Activated CD4-positive, alpha-beta T cell treated with anti-CD3 and anti-CD28 coated beads for 36 hours (primary cell): ENCODE results near the gene MGME1. TPM values are rescaled to one million over a fixed set of nuclear protein-coding genes. Genes with fewer than 3 reads are reported as not detected.

Experiments
- ATAC-seq: fragments of 200-7000 bp; cut with Tn5 transposase; one replicate; pipeline ENCODE4 v1.10.0; 2021; ENCODE audit warnings: mild to moderate bottlenecking, moderate library complexity
- CTCF ChIA-PET: fragments of 350-600 bp; sonication (Branson Sonifier 250); formaldehyde crosslinking; loops from one replicate; lab custom pipeline; 2021; ENCODE audit warnings: antibody characterized with exemption; lab: Charles Lee
- POLR2A ChIA-PET: fragments of 350-600 bp; sonication (Branson Sonifier 250); formaldehyde crosslinking; loops from one replicate; lab custom pipeline; 2021; ENCODE audit warnings: antibody characterized with exemption, inconsistent platforms; lab: Charles Lee
- DNase-seq: peaks from one replicate; pipeline ENCODE4 v3.0.0-alpha.2; 2020
- H3K27ac Mint-ChIP-seq: one replicate; pipeline ENCODE4 v1.8.0; 2021; ENCODE audit warnings: mixed read lengths
- H3K27me3 Mint-ChIP-seq: one replicate; pipeline ENCODE4 v1.8.0; 2021; ENCODE audit warnings: mixed read lengths
- H3K36me3 Mint-ChIP-seq: one replicate; pipeline ENCODE4 v1.8.0; 2021; ENCODE audit warnings: low read depth, mixed read lengths
- H3K4me1 Mint-ChIP-seq: one replicate; pipeline ENCODE4 v1.8.0; 2021; ENCODE audit warnings: mixed read lengths
- H3K4me3 Mint-ChIP-seq: one replicate; pipeline ENCODE4 v1.8.0; 2021; ENCODE audit warnings: mild to moderate bottlenecking, moderate library complexity, mixed read lengths
- H3K9me3 Mint-ChIP-seq: one replicate; pipeline ENCODE4 v1.8.0; 2021; ENCODE audit warnings: low read depth, mixed read lengths
- intact Hi-C, 2 experiments: fragments of 100-400 bp; cut with DNase I in 1 of 2; cut with micrococcal nuclease in 1 of 2; formaldehyde crosslinking; loops; one replicate each; pipeline versions ENCODE4 v1.14.2 to v1.15.1; 2022 to 2024; cut with DNase I, micrococcal nuclease
- total RNA-seq, 2 experiments: library from RNA; stranded (reverse); gene quantifications; one replicate each; pipeline ENCODE4 v1.2.3, GENCODE V29; 2021

MGME1 gene
- total RNA-seq, 2 experiments from 2014 or later = 24.1 to 29.7 TPM

GRCh38 chr20:18005990-18006364 is 37.2 kb downstream of the MGME1 start:
- CTCF ChIA-PET = no interaction called here
- POLR2A ChIA-PET = no interaction called here
- Mint-ChIP-seq H3K4me1 (no peaks in the 10 kb centered on the region), H3K36me3 (no peaks in the 10 kb centered on the region), H3K4me3 (no peak overlapping the region), H3K27ac (no peak overlapping the region), H3K9me3 (no peaks in the 10 kb centered on the region), H3K27me3 (no peaks in the 10 kb centered on the region)
- ATAC-seq = no peak
- no peak for DNase-seq
- intact Hi-C loops = no loop called here

- Mint-ChIP-seq H3K36me3 (no peaks in the 10 kb centered on the region), H3K27ac (no peak overlapping the region), H3K9me3 (no peaks in the 10 kb centered on the region), H3K4me1 (no peaks in the 10 kb centered on the region), H3K27me3 (no peaks in the 10 kb centered on the region), H3K4me3 (no peak overlapping the region)
- POLR2A ChIA-PET = no interaction called here
- ATAC-seq (no peak), DNase-seq (no peak)
- intact Hi-C loops = no loop called here
- CTCF ChIA-PET = interaction anchor here (0.6 kb wide), 1 partner anchor 13 kb away, joined by 3 read pairs; no protein-coding TSS in a partner anchor
These were observed 37.9 kb downstream of the MGME1 start for GRCh38 chr20:18006684-18007083.

GRCh38 chr20:18007534-18008292 is 38.9 kb downstream of the MGME1 start:
- Mint-ChIP-seq H3K4me1 (no peaks in the 10 kb centered on the region), H3K27ac (no peak overlapping the region), H3K9me3 (no peaks in the 10 kb centered on the region), H3K27me3 (no peaks in the 10 kb centered on the region), H3K4me3 (no peak overlapping the region), H3K36me3 (no peaks in the 10 kb centered on the region)
- DNase-seq (no peak), ATAC-seq (no peak)
- POLR2A ChIA-PET = no interaction called here
- CTCF ChIA-PET = interaction anchor here (0.6 kb wide), 1 partner anchor 99 kb away, joined by 4 read pairs; no protein-coding TSS in a partner anchor
- intact Hi-C loops = no loop called here

GRCh38 chr20:18009116-18009515 is 40.3 kb downstream of the MGME1 start:
- Mint-ChIP-seq H3K9me3 (no peaks in the 10 kb centered on the region), H3K4me1 (no peaks in the 10 kb centered on the region), H3K4me3 (no peak overlapping the region), H3K27me3 (no peaks in the 10 kb centered on the region), H3K27ac (no peak overlapping the region), H3K36me3 (no peaks in the 10 kb centered on the region)
- ATAC-seq = no peak
- no peak for DNase-seq
- CTCF ChIA-PET = no interaction called here
- POLR2A ChIA-PET = no interaction called here
- intact Hi-C loops = no loop called here

GRCh38 chr20:18011482-18011881 is 42.7 kb downstream of the MGME1 start:
- H3K4me1 Mint-ChIP-seq = no peaks in the 10 kb centered on the region
- ChIA-PET POLR2A (no interaction called here), CTCF (interaction anchor here (1.1 kb wide), 1 partner anchor 73 kb away, joined by 3 read pairs; no protein-coding TSS in a partner anchor)
- H3K27ac Mint-ChIP-seq = no peak overlapping the region
- H3K9me3 Mint-ChIP-seq = no peaks in the 10 kb centered on the region
- H3K36me3 Mint-ChIP-seq = no peaks in the 10 kb centered on the region
- H3K27me3 Mint-ChIP-seq = no peaks in the 10 kb centered on the region
- DNase-seq = no peak
- intact Hi-C loops = no loop called here
- no peak overlapping the region for H3K4me3 Mint-ChIP-seq
- ATAC-seq = no peak

- Mint-ChIP-seq H3K36me3 (no peaks in the 10 kb centered on the region), H3K27me3 (no peaks in the 10 kb centered on the region), H3K4me1 (no peaks in the 10 kb centered on the region), H3K27ac (no peak overlapping the region), H3K9me3 (no peaks in the 10 kb centered on the region), H3K4me3 (no peak overlapping the region)
- CTCF ChIA-PET = interaction anchor here (0.7 to 1.1 kb wide), 2 partner anchors 24 to 73 kb away, joined by 3 read pairs; no protein-coding TSS in a partner anchor
- POLR2A ChIA-PET = no interaction called here
- intact Hi-C loops = no loop called here
- no peak for ATAC-seq
- no peak for DNase-seq
These were observed 43.3 kb downstream of the MGME1 start for GRCh38 chr20:18011951-18012645.

- Mint-ChIP-seq H3K9me3 (no peaks in the 10 kb centered on the region), H3K4me1 (no peaks in the 10 kb centered on the region), H3K27me3 (no peaks in the 10 kb centered on the region), H3K4me3 (no peak overlapping the region), H3K36me3 (no peaks in the 10 kb centered on the region), H3K27ac (no peak overlapping the region)
- ChIA-PET CTCF (interaction anchor here (0.7 kb wide), 2 partner anchors 25 to 263 kb away, joined by 3 read pairs; no protein-coding TSS in a partner anchor), POLR2A (interaction anchor here (0.6 kb wide), 1 partner anchor 67 kb away, joined by 3 read pairs; no protein-coding TSS in a partner anchor)
- intact Hi-C loops = no loop called here
- no peak for DNase-seq
- no peak for ATAC-seq
These were observed 44.1 kb downstream of the MGME1 start for GRCh38 chr20:18012901-18013300.

- no peak for DNase-seq
- H3K4me3 Mint-ChIP-seq = no peak overlapping the region
- H3K36me3 Mint-ChIP-seq = no peaks in the 10 kb centered on the region
- POLR2A ChIA-PET = no interaction called here
- H3K27ac Mint-ChIP-seq = no peak overlapping the region
- intact Hi-C loops = no loop called here
- no peaks in the 10 kb centered on the region for H3K27me3 Mint-ChIP-seq
- no peak for ATAC-seq
- CTCF ChIA-PET = interaction anchor here (0.5 kb wide), 1 partner anchor 160 kb away, joined by 4 read pairs; no protein-coding TSS in a partner anchor
- H3K4me1 Mint-ChIP-seq = no peaks in the 10 kb centered on the region
- no peaks in the 10 kb centered on the region for H3K9me3 Mint-ChIP-seq
These were observed 45.6 kb downstream of the MGME1 start for GRCh38 chr20:18014411-18014810.

- no peak for DNase-seq
- no peak overlapping the region for H3K4me3 Mint-ChIP-seq
- ATAC-seq = no peak
- intact Hi-C loops = no loop called here
- H3K9me3 Mint-ChIP-seq = no peaks in the 10 kb centered on the region
- ChIA-PET POLR2A (interaction anchor here (0.5 kb wide), 1 partner anchor 50 kb away, joined by 3 read pairs; no protein-coding TSS in a partner anchor), CTCF (interaction anchor here (1.2 kb wide), 1 partner anchor 335 kb away, joined by 3 read pairs; the partner anchor contains the start of gene RRBP1)
- H3K4me1 Mint-ChIP-seq = no peaks in the 10 kb centered on the region
- no peak overlapping the region for H3K27ac Mint-ChIP-seq
- no peaks in the 10 kb centered on the region for H3K36me3 Mint-ChIP-seq
- no peaks in the 10 kb centered on the region for H3K27me3 Mint-ChIP-seq
These were observed 48.0 kb downstream of the MGME1 start for GRCh38 chr20:18016772-18017171.

GRCh38 chr20:18018100-18018499 is 49.3 kb downstream of the MGME1 start:
- no peak for ATAC-seq
- intact Hi-C loops = no loop called here
- no peaks in the 10 kb centered on the region for H3K4me1 Mint-ChIP-seq
- H3K9me3 Mint-ChIP-seq = no peaks in the 10 kb centered on the region
- H3K4me3 Mint-ChIP-seq = no peak overlapping the region
- no peak for DNase-seq
- H3K27me3 Mint-ChIP-seq = no peaks in the 10 kb centered on the region
- no peaks in the 10 kb centered on the region for H3K36me3 Mint-ChIP-seq
- H3K27ac Mint-ChIP-seq = no peak overlapping the region
- ChIA-PET CTCF (interaction anchor here (1.0 to 1.3 kb wide), 3 partner anchors 19 to 481 kb away, joined by 3 to 7 read pairs (median 3); partner anchors contain the start of gene RRBP1), POLR2A (no interaction called here)

- Mint-ChIP-seq H3K27ac (no peak overlapping the region), H3K4me3 (no peak overlapping the region), H3K9me3 (no peaks in the 10 kb centered on the region), H3K36me3 (no peaks in the 10 kb centered on the region), H3K27me3 (no peaks in the 10 kb centered on the region), H3K4me1 (no peaks in the 10 kb centered on the region)
- intact Hi-C loops = no loop called here
- ChIA-PET CTCF (interaction anchor here (1.3 kb wide), 1 partner anchor 482 kb away, joined by 3 read pairs; no protein-coding TSS in a partner anchor), POLR2A (no interaction called here)
- DNase-seq = peak; percentile 36
- peak; percentile 65 for ATAC-seq
These were observed 50.2 kb downstream of the MGME1 start for GRCh38 chr20:18019068-18019467.
